NCI-H1436 treated with DMSO at 0.1 percent for 48 hours (cell line): Measurements from ENCODE around the gene CCDC9B.

Experiments
- DNase-seq: peaks from one replicate; lab custom pipeline; 2025; lab: John Stamatoyannopoulos, UW

CCDC9B gene

DNA sequence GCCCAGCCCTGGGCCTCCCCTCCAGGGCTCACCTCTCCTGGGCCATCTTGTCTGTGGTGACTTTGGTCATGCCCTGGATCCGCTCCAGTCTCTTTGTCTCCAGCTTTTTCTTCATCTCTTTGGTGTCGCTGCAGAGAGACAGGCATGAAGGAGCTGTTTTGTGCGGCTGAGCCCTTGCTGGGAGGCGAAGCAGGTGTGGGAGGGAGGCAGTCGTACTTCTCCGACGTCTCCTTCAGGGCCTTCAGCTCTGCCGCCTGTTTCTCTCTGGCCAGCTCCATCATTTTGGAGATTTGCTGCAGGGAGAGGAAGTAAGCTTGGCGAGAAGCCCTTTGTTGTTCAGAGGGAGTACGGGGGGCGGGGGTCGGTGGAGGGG, 50.2 kb downstream of the CCDC9B start:
- DNase-seq = no peak

DNA sequence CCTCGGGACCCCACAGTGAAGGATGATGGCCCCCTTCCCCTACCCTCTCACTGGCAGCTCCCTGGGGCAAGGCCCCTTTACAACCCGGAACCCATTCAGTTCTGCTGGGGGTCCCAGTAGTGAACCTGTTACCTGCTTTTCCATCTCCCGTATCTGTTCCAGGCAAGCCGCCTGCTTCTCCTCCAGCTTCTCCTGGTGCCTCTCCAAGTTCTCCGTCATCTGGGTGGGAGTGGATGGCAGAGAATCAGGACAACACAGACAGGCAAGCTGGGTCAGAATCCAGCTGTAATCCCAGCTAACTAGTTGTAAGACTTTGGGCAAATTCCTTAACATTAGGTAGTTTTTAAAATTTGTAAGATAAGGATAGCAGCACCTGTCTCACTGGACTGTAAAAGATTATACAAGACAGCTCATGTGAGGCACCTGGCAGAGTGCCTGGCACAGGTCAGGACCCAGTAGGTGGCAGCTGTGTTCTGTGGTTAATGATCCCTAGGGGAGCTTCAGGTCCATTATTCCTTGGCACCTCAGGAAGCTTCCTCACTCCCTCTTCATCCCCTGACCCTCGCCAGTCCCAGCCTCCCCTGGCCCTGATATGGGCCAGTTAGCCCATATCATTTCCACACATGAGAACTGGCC, 51.5 kb downstream of the CCDC9B start:
- DNase-seq = no peak

DNA sequence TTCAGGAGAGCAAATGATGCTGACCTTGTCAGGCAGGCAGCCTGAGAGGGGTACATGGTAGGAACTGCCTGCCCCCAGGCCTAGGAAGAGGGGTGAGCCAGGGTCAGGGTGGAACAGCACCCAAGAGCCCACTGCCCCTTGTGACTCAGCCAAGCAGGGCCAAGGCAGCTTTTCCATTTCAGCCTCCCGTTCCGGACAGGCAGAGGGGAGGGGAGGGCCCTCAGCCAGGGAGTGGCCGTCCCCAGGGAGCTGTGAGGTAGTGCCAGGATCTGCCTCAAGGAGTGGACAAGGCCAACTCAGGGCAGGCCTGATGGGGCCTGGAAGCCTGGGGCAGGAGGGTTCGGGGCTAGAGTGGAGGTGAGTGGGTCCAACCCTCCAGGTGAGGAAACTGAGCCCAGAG, 52.8 kb downstream of the CCDC9B start:
- no peak for DNase-seq

DNA sequence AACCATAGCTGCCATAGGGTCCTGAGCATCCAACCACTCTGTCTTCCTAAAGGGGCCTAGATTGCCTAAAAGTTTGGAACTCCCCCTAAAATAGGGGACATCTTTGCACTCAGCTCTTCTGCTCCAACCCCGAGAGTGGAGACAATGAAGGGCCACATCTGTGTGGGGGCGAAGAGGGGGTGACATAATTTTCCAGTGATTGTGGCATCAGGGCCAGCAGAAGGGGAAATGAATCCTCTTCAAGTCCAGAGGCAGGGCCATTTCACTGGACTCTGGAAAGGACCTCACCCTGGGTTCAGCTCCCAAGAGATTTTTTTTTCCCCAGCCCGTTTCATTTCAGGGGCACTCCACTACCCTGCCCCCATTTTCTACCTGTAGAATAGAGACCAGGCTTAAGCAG, 53.2 kb downstream of the CCDC9B start:
- DNase-seq = no peak

DNA sequence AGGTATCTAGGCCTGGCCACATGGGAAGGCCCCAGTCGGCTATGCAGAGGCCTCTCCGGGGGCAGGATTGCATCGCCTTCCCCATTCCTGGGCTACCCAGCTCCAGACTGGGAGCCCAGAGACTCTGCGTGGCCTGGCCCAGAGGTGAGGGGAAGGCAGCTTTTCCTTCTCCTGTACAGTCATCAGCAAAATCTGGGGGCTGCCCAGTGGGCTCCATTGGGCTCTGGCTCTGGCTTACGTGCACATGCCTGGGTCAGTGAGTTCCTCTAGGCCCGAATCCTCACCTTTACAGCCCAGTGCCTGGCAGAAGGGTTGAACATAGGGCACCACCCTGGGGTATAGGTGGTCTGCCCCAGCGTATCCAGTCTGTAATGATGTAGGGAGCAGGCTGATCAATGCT, 53.9 kb downstream of the CCDC9B start:
- DNase-seq = no peak

DNA sequence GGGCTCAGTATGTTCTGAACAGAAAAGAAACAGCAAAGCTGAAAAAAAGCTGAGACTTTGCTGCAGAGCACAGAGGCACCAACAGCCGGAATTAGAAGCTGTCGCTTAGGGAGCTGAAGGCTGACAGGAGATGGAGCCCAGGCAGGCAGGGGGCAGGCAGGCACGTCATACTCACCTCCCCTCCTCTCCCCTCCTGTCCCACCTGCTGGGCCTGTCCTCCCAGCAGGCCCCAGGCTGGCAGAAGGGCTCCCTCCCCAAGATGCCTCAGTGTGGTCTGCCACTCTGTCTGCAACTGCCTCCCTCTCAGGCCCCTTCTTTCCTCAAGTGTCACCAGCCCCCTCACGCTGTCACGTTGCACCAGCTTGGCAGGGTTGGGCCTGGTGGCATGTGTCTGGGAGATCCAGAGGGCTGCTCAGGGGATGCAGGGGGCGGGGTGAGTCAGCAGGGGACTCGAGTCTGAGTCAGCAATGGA, 54.6 kb downstream of the CCDC9B start:
- no peak for DNase-seq

DNA sequence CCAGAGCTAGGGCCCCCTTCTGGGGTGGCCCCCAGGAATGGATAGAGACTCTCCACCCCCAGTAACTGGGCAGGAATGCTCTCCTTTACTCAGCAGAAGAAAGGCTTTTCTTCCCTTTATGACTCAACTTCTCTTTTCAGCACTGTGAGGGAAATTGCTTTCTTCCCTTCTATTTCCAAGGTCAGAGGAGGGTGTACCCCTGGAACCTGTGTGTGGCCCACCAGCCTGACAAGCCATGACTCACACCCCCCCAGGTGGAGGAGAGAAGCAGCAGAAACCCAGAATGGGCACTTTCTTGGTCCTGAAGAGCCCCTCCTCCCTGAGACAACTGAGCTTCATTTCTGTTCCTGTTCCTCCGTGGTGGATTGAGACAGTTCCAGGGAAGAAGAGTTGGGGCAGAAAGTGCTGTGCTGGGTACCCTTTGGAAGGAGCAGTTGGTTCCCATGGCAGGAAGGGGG, 55.2 kb downstream of the CCDC9B start:
- DNase-seq = no peak

DNA sequence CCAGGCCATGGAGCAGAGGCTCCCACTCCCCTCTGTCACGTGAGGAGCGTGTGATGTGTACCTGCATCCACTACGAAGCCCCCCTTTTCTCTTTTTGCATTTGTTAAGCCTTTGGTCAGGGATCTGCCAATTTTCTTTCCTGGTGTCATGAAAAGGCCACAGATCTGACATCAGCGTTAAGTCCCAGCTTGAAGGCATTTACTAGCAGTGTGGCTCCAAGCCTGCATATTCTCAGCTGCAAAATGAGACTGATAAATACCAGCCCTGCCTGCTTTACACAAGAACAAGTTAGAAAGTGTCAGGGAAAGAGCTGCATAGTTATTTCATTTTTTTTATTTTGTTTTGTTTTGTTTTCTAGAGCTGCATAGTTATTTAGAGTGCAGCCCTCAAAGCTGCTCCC, 55.6 kb downstream of the CCDC9B start:
- no peak for DNase-seq

DNA sequence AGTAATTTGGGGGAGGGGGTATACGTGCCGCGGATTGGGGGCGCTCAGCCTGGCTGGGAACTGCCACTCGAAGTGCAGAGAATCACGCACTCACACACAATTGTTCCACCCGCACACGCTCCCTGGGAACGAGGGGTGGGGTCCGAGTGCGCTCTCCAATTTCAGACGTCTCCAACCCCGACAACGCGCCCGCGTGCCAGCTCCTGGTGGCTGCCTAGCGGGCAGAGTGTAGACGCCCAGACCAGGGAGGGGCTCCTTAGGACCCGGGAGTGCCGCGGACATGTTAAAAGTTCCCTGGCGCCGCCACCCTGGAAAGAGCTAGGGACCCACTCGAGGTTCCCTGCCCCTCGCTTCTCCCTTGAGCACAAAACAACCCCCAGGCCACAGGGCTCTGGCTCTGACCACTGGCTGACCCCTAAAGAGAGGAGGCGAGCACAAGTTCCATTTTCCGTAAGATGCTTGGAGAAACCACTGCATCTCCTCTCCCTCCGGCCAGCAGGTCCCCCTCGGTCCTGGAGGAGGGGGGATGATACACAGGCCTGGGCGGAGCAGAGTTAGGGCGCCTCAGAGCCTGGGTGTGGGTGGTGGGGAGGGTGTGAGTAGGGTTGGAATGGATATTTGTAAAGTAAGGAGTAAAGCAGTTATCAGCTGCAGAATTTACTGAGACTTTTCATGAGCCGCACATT, 57.0 kb downstream of the CCDC9B start:
- no peak for DNase-seq

DNA sequence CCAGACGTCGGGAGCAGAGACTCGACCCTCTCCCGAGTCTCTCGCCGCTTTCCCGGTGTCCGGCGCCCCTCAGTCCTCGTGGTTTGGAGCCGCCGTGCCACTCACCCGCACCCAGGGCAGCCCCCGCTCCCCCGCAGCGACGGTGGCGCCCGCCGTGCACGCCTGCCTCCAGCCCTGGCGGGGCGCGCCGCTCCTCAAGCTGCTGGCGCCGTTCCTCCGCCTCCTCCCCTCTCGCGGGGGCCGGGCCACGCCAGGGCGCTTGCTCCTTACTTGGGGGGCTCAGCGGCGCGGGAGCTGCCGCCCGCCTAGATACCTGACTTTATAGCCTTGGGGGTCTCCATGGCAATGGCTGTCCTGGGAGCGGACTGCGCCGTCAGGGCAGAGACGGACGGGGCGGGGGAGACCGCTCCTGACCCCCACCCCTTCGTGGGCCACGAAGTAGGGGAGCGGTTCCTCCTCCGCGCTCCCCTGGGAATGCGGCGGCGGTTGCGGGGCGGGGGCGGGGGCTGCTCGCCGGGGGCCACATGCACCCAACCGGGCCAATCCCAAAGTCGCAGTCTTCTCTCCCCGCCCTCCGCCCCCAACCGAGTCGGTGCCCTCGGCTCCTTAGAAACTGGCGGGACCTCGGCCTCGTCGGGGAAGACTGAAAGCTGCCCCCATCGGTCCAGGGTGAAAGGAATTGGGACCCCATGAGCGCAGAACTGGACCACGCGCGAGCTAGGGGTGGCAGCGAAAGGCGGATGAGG, 57.7 kb downstream of the CCDC9B start, which contains the start of gene ANKRD63:
TSS of gene ANKRD63 (minus strand) at position 196 of the 746 bp plus-strand sequence. CDS start 478 bp downstream, outside the sequence.
- DNase-seq = no peak

DNA sequence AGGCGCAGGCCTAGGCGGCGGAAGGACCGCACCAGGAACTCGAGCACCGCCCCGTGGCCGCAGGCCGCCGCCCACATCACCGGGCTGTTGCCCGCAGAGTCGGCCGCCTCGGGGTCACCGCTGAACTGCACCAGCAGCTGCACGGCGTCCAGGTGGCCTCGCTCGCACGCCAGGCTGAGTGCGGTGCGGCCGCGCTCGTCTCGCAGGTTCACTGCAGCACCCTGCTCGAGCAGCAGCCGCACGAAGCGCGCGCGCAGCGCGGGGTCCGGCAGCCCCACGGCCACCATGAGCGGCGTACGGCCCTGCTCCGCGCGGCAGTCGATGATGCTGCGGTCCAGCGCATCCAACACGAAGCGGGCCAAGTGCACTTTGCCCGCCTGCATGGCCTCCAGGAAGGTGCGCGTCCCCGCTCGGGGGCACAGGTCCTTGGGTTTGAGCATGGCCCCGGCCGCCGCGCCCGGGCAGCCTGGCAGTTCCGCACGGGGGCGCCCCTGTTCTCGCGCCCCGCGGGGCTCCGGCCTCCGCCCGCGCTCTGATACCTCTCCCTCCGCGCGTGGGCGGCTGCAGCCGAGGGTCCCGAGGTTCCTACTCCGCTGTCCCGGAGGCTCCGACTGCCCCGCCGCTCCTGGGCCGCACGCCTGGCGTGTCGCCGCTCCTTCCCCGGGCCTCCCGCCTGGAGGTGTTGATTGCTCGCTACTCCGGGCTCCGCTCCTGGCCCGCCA, 58.4 kb downstream of the CCDC9B start:
- no peak for DNase-seq

DNA sequence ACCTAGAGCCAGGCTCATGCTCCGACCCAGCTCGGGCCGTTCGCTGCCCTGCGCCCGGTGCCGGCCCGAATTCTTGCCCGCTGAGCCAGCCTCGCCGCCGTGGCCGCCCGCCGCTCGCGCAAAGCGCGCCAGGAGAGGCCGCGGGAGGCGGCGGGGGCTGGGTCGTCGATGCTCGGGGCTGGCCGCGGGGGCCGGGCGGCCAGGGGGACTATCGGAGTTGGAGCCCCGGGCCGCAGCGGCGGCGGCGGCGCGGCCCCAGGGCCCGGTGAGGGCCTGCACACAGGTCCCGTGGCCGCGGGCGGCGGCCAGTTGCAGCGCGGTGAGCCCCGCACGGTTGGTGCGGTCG, 59.0 kb downstream of the CCDC9B start:
- no peak for DNase-seq
